GM19099 (cell line): Measurements from ENCODE around the gene DOCK1.

Source experiments
- POLR2A ChIP-seq: IDR thresholded peaks from 3 replicates; pipeline ENCODE4 v1.6.1; 2011; ENCODE audit warnings: low read depth; ENCODE audit not compliant: insufficient read length; ENCODE audit errors: extremely low read depth

Gene DOCK1

GRCh38 chr10:127322286-127322685 lies 417.1 kb downstream of the DOCK1 start:
- no peak for TF ChIP-seq POLR2A

- no peak for TF ChIP-seq POLR2A
Observed at GRCh38 chr10:127325506-127325905, 420.3 kb downstream of the DOCK1 start.

GRCh38 chr10:127326883-127327282 lies 421.7 kb downstream of the DOCK1 start:
- TF ChIP-seq POLR2A, result no peak

- TF ChIP-seq POLR2A, result no peak
Observed at GRCh38 chr10:127331696-127332095, 426.5 kb downstream of the DOCK1 start.

GRCh38 chr10:127332631-127333030 lies 427.4 kb downstream of the DOCK1 start:
- TF ChIP-seq POLR2A, result no peak

- TF ChIP-seq POLR2A, result no peak
Observed at GRCh38 chr10:127337801-127338200, 432.6 kb downstream of the DOCK1 start.

GRCh38 chr10:127338399-127339110 lies 433.3 kb downstream of the DOCK1 start:
- no peak for TF ChIP-seq POLR2A

- TF ChIP-seq POLR2A, result no peak
Observed at GRCh38 chr10:127343821-127344220, 438.6 kb downstream of the DOCK1 start.

GRCh38 chr10:127344346-127344745 lies 439.1 kb downstream of the DOCK1 start:
- no peak for TF ChIP-seq POLR2A

GRCh38 chr10:127345231-127345965 lies 440.2 kb downstream of the DOCK1 start:
- no peak for TF ChIP-seq POLR2A

GRCh38 chr10:127346604-127347003 lies 441.4 kb downstream of the DOCK1 start:
- TF ChIP-seq POLR2A, result no peak

- TF ChIP-seq POLR2A, result no peak
Observed at GRCh38 chr10:127347202-127347959, 442.2 kb downstream of the DOCK1 start.

- TF ChIP-seq POLR2A, result no peak
Observed at GRCh38 chr10:127349737-127350136, 444.5 kb downstream of the DOCK1 start.

- TF ChIP-seq POLR2A, result no peak
Observed at GRCh38 chr10:127351542-127351941, 446.3 kb downstream of the DOCK1 start.

GRCh38 chr10:127353544-127353943 lies 448.3 kb downstream of the DOCK1 start:
- no peak for TF ChIP-seq POLR2A
